Measurements from ENCODE around the gene DDT.
"Not testable (repeated sequence)": the region's sequence is repeated elsewhere in the genome, so short reads cannot be mapped to it uniquely, and the experiment has no call there.

Gene DDT

GRCh38 chr22:24001314-24001713 lies 27.1 kb upstream of the DDT start:
- no peaks in the 10 kb centered on the region for H3K27me3 ChIP-seq (replicated peaks; ENCODE audit: control insufficient read depth, insufficient read depth, low read length)
- no peaks in the 10 kb centered on the region for H3K36me3 ChIP-seq (ENCODE audit: control insufficient read depth, insufficient read depth, low read length)
- DNase-seq (ENCODE audit: extremely low read depth, insufficient read length) = no peak
- TF ChIP-seq, protein P1, sequence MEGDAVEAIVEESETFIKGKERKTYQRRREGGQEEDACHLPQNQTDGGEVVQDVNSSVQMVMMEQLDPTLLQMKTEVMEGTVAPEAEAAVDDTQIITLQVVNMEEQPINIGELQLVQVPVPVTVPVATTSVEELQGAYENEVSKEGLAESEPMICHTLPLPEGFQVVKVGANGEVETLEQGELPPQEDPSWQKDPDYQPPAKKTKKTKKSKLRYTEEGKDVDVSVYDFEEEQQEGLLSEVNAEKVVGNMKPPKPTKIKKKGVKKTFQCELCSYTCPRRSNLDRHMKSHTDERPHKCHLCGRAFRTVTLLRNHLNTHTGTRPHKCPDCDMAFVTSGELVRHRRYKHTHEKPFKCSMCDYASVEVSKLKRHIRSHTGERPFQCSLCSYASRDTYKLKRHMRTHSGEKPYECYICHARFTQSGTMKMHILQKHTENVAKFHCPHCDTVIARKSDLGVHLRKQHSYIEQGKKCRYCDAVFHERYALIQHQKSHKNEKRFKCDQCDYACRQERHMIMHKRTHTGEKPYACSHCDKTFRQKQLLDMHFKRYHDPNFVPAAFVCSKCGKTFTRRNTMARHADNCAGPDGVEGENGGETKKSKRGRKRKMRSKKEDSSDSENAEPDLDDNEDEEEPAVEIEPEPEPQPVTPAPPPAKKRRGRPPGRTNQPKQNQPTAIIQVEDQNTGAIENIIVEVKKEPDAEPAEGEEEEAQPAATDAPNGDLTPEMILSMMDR (IDR thresholded peaks at IDR 0.05; ENCODE audit: insufficient read depth, low read length, poor library complexity, severe bottlenecking) = no peak
- no peak overlapping the region for H3K4me3 ChIP-seq (replicated peaks; ENCODE audit: low read depth, low read length)

DNA sequence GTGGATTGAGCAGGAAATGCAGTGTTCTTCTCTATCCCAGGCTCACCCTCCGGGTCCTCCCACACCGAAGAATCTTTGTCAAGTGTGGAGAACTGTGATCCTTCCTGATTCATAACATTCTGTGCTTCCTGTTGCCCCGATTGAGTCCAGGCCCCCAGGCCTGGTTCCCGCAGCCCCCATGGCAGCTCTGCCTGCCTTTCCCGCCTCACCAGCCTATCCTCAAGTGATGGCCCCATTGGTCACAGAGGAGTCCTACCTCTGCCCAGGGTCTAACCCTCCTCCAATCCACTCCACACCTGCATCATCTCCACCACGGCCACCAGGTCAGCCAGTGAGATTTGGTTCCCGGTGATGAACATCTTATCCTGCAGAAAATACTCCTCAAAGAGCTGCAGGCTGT lies 25.5 kb upstream of the DDT start:
- H3K27me3 ChIP-seq (replicated peaks; ENCODE audit: control insufficient read depth, insufficient read depth, low read length); DNase-seq (ENCODE audit: extremely low read depth, insufficient read length); H3K4me3 ChIP-seq (replicated peaks; ENCODE audit: low read depth, low read length); H3K36me3 ChIP-seq (ENCODE audit: control insufficient read depth, insufficient read depth, low read length): not testable (repeated sequence)

DNA sequence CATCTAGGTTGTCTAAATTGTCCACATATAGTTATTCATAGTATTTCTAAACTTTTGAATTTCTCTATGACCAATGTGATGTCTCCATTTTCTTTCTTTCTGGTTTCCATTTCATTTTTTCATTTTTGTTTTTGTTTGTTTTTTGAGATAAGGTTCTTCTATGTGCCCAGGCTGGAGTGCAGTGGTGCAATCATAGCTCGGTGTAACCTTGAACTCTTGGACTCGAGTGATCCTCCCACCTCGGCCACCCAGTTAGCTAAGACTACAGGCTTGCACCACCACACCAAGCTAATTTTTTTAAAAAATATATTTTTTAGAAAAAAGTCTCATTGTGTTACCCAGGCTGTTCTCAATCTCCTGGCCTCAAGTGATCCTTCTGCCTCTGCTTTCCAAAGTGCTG lies 22.9 kb upstream of the DDT start:
- Histone ChIP-seq H3K36me3 (ENCODE audit: control insufficient read depth, insufficient read depth, low read length) (no peaks in the 10 kb centered on the region), H3K27me3 (replicated peaks; ENCODE audit: control insufficient read depth, insufficient read depth, low read length) (no peaks in the 10 kb centered on the region), H3K4me3 (replicated peaks; ENCODE audit: low read depth, low read length) (no peak overlapping the region)
- TF ChIP-seq, protein P1 (IDR thresholded peaks at IDR 0.05; ENCODE audit: insufficient read depth, low read length, poor library complexity, severe bottlenecking) = no peak
- DNase-seq (ENCODE audit: extremely low read depth, insufficient read length) = no peak

DNA sequence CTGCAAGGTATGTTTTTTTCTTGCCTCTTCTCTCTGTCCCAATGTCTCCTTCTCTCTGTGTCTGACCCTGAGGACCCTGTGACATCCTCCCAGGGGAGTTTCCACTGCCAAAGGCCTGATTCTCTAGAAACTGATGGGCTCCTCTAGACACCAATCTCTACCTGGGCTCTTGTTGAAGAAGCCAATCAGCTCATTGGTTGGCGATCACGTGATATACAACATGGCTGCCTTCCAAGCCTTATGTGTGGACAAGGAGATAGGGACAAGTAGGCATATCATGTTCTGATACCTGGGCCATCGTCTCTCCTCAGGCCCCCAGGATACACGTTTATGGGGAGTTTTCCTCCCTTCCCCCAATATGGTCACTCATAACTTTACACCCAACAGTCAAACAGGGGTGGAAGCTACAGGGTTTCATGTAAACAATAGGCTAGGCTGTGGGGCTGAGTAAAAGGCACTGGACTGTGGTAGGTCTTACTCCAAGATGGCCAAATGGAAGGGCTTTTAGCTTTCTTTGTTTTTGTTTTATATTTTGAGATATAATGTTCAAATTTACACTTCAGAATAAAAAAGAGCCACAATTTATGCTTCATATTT lies 19.4 kb upstream of the DDT start:
- H3K27me3 ChIP-seq (replicated peaks; ENCODE audit: control insufficient read depth, insufficient read depth, low read length); H3K4me3 ChIP-seq (replicated peaks; ENCODE audit: low read depth, low read length); H3K36me3 ChIP-seq (ENCODE audit: control insufficient read depth, insufficient read depth, low read length); DNase-seq (ENCODE audit: extremely low read depth, insufficient read length): not testable (repeated sequence)

GRCh38 chr22:23993080-23993479 lies 18.8 kb upstream of the DDT start:
- not testable (repeated sequence) for DNase-seq (ENCODE audit: extremely low read depth, insufficient read length); H3K4me3 ChIP-seq (replicated peaks; ENCODE audit: low read depth, low read length); H3K36me3 ChIP-seq (ENCODE audit: control insufficient read depth, insufficient read depth, low read length)

GRCh38 chr22:23989583-23990244 lies 15.5 kb upstream of the DDT start:
- not testable (repeated sequence) for DNase-seq (ENCODE audit: extremely low read depth, insufficient read length); H3K27me3 ChIP-seq (replicated peaks; ENCODE audit: control insufficient read depth, insufficient read depth, low read length); H3K36me3 ChIP-seq (ENCODE audit: control insufficient read depth, insufficient read depth, low read length); H3K4me3 ChIP-seq (replicated peaks; ENCODE audit: low read depth, low read length)

More at GRCh38 chr22:23993080-23993479, 18.8 kb upstream of the DDT start:
- not testable (repeated sequence) for H3K27me3 ChIP-seq (replicated peaks; ENCODE audit: control insufficient read depth, insufficient read depth, low read length)

- not testable (repeated sequence) for H3K4me3 ChIP-seq (replicated peaks; ENCODE audit: low read depth, low read length); H3K27me3 ChIP-seq (replicated peaks; ENCODE audit: control insufficient read depth, insufficient read depth, low read length); DNase-seq (ENCODE audit: extremely low read depth, insufficient read length); H3K36me3 ChIP-seq (ENCODE audit: control insufficient read depth, insufficient read depth, low read length)
Observed at GRCh38 chr22:23986538-23987178, 12.4 kb upstream of the DDT start.

GRCh38 chr22:23986089-23986488 lies 11.8 kb upstream of the DDT start:
- H3K4me3 ChIP-seq (replicated peaks; ENCODE audit: low read depth, low read length); H3K36me3 ChIP-seq (ENCODE audit: control insufficient read depth, insufficient read depth, low read length); DNase-seq (ENCODE audit: extremely low read depth, insufficient read length); H3K27me3 ChIP-seq (replicated peaks; ENCODE audit: control insufficient read depth, insufficient read depth, low read length): not testable (repeated sequence)
